A549 (cell line): ENCODE measurements around the gene FANCC. TPM values are rescaled to one million over a fixed set of nuclear protein-coding genes. Genes with fewer than 3 reads are reported as not detected.

ENCODE experiments used
- ATAC-seq, 2 experiments: fragments of 200-7000 bp in 1 of 2; fragments of >200 bp in 1 of 2; cut with Nextera tagmentation in 1 of 2; cut with Tn5 transposase in 1 of 2; 3 replicates each; pipeline versions ENCODE4 v1.8.0 to v1.9.1; 2018 to 2020; ENCODE audit warnings: mild to moderate bottlenecking in 1 of 2, moderate library complexity in 1 of 2
- CTCF ChIA-PET: fragments of 300-600 bp; sonication (Branson Sonifier 250); formaldehyde crosslinking; extraction: SDS; loops from one replicate; lab custom pipeline; 2021; ENCODE audit warnings: antibody characterized with exemption, inconsistent platforms; lab: Yijun Ruan, JAX
- POLR2A ChIA-PET: fragments of 350-600 bp; formaldehyde crosslinking; extraction: SDS; loops from one replicate; lab custom pipeline; 2021; ENCODE audit warnings: antibody characterized with exemption, inconsistent platforms; lab: Yijun Ruan, JAX
- DNase-seq, 2 experiments: peaks; one replicate each; pipeline versions ENCODE4 v3.0.0 to v3.0.0-alpha.2; 2011 to 2016; ENCODE audit warnings: low read depth in 1 of 2, low spot score in 1 of 2
- FAIRE-seq: peaks from 2 replicates; lab custom pipeline; 2011; peaks lifted over from hg19 to GRCh38; lab: Jason Lieb, UNC
- H3K27ac ChIP-seq, 2 experiments: fragments of >200 bp; sonication (Bioruptor Twin); formaldehyde crosslinking; 3 replicates each; pipeline ENCODE4 v1.5.1; 2016 to 2017
- H3K4me1 ChIP-seq: fragments of >200 bp; sonication (Bioruptor Twin); formaldehyde crosslinking; 3 replicates; pipeline ENCODE4 v1.6.1; 2016
- H3K4me2 ChIP-seq: fragments of >200 bp; sonication (Bioruptor Twin); formaldehyde crosslinking; 3 replicates; pipeline ENCODE4 v1.6.1; 2016
- H3K4me3 ChIP-seq: fragments of >200 bp; sonication (Bioruptor Twin); formaldehyde crosslinking; 3 replicates; pipeline ENCODE4 v1.5.1; 2016
- H3K9me3 ChIP-seq: fragments of >200 bp; sonication (Bioruptor Twin); formaldehyde crosslinking; 3 replicates; pipeline ENCODE4 v1.6.1; 2016
- ATOH8 ChIP-seq: fragments of 250-450 bp; sonication (Bioruptor Pico); IDR thresholded peaks from 2 replicates; pipeline ENCODE4 v1.5.0; 2020; ENCODE audit warnings: low read depth, mild to moderate bottlenecking, moderate library complexity
- BHLHE40 ChIP-seq: IDR thresholded peaks from 2 replicates; pipeline ENCODE4 v1.6.1; 2012; ENCODE audit warnings: low read depth, low read length, inconsistent platforms
- FOSB ChIP-seq: fragments of 250-450 bp; sonication (Bioruptor Pico); IDR thresholded peaks from 2 replicates; pipeline ENCODE4 v1.5.0; 2020; ENCODE audit warnings: mild to moderate bottlenecking, moderate library complexity
- FOSL2 ChIP-seq, 2 experiments: fragments of 450-650 bp in 1 of 2; fragments of >200 bp in 1 of 2; sonication (Bioruptor Twin) in 1 of 2; formaldehyde crosslinking; IDR thresholded peaks; 2 replicates each; pipeline versions ENCODE4 v1.5.0 to v1.6.1; 2016 to 2020; ENCODE audit warnings: mild to moderate bottlenecking in 1 of 2, moderate library complexity in 1 of 2
- FOXS1 ChIP-seq: fragments of 250-450 bp; sonication (Bioruptor Pico); IDR thresholded peaks from 2 replicates; pipeline ENCODE4 v1.5.0; 2020; ENCODE audit warnings: mild to moderate bottlenecking, moderate library complexity
- GATA3 ChIP-seq: IDR thresholded peaks from 2 replicates; pipeline ENCODE4 v1.6.1; 2012; ENCODE audit warnings: borderline replicate concordance
- HEYL ChIP-seq: fragments of 250-450 bp; sonication (Bioruptor Pico); IDR thresholded peaks from 2 replicates; pipeline ENCODE4 v1.8.0; 2021; ENCODE audit warnings: mild to moderate bottlenecking, moderate library complexity
- HOXA7 ChIP-seq: fragments of 250-450 bp; sonication (Bioruptor Pico); IDR thresholded peaks from 2 replicates; pipeline ENCODE4 v1.5.0; 2020; ENCODE audit warnings: mild to moderate bottlenecking, moderate library complexity
- HOXB13 ChIP-seq: fragments of 250-450 bp; sonication (Bioruptor Pico); IDR thresholded peaks from 2 replicates; pipeline ENCODE4 v1.5.0; 2020; ENCODE audit warnings: low read depth, mild to moderate bottlenecking, moderate library complexity
- JUNB ChIP-seq: fragments of >200 bp; sonication (Bioruptor Twin); formaldehyde crosslinking; IDR thresholded peaks from 2 replicates; pipeline ENCODE4 v1.6.1; 2016
- KDM5A ChIP-seq: fragments of 200-600 bp; sonication (generic); IDR thresholded peaks from 2 replicates; pipeline ENCODE4 v1.6.1; 2016; ENCODE audit warnings: antibody characterized with exemption, mild to moderate bottlenecking
- MAZ ChIP-seq: fragments of 150-350 bp; IDR thresholded peaks from 2 replicates; pipeline ENCODE4 v1.6.1; 2014; ENCODE audit warnings: antibody characterized with exemption, low read depth, low read length, borderline replicate concordance
- MYC ChIP-seq: IDR thresholded peaks from 2 replicates; pipeline ENCODE4 v1.6.1; 2012; ENCODE audit warnings: mild to moderate bottlenecking, inconsistent platforms, low read length, improper control_type of control experiment, borderline replicate concordance
- PHF8 ChIP-seq: fragments of 200-600 bp; sonication (generic); IDR thresholded peaks from 2 replicates; pipeline ENCODE4 v1.6.1; 2016; ENCODE audit warnings: low read depth, mild to moderate bottlenecking, antibody characterized with exemption, moderate library complexity, borderline replicate concordance
- POLR2A ChIP-seq: IDR thresholded peaks from 2 replicates; pipeline ENCODE4 v1.6.1; 2012; ENCODE audit warnings: mild to moderate bottlenecking, low read length
- RAD21 ChIP-seq, 2 experiments: fragments of >200 bp in 1 of 2; sonication (Bioruptor Twin) in 1 of 2; formaldehyde crosslinking in 1 of 2; IDR thresholded peaks in 1 of 2; conservative IDR thresholded peaks in 1 of 2; 2 replicates in 1 of 2; 3 replicates in 1 of 2; pipeline ENCODE4 v1.6.1; 2012 to 2018; ENCODE audit warnings: inconsistent platforms in 1 of 2
- RARB ChIP-seq: fragments of 250-450 bp; sonication (Bioruptor Pico); IDR thresholded peaks from 2 replicates; pipeline ENCODE4 v1.8.0; 2021; ENCODE audit warnings: mild to moderate bottlenecking, moderate library complexity
- RCOR1 ChIP-seq: fragments of 150-350 bp; IDR thresholded peaks from 2 replicates; pipeline ENCODE4 v1.6.1; 2014; ENCODE audit warnings: antibody characterized with exemption, low read length, low read depth
- RFX5 ChIP-seq: fragments of 450-650 bp; IDR thresholded peaks from 2 replicates; pipeline ENCODE4 v1.7.1; 2014; ENCODE audit warnings: antibody characterized with exemption, mild to moderate bottlenecking, moderate library complexity
- SMC3 ChIP-seq: fragments of >200 bp; sonication (Bioruptor Twin); formaldehyde crosslinking; IDR thresholded peaks from 3 replicates; pipeline ENCODE4 v1.6.1; 2018; ENCODE audit warnings: inconsistent platforms
- ZC3H11A ChIP-seq: fragments of 450-650 bp; IDR thresholded peaks from 2 replicates; pipeline ENCODE4 v1.6.1; 2014; ENCODE audit warnings: antibody characterized with exemption, mild to moderate bottlenecking
- ZFP36 ChIP-seq: fragments of 450-650 bp; IDR thresholded peaks from 2 replicates; pipeline ENCODE4 v1.6.1; 2014; ENCODE audit warnings: borderline replicate concordance; ENCODE audit not compliant: partially characterized antibody
- ZNF302 ChIP-seq: fragments of 250-450 bp; sonication (Bioruptor Pico); IDR thresholded peaks from 2 replicates; pipeline ENCODE4 v1.9.0; 2021; ENCODE audit warnings: inconsistent platforms, mild to moderate bottlenecking, moderate library complexity
- WGBS: methylation state at CpG from one replicate; pipeline ENCODE4 v1.1.6; 2017; ENCODE audit errors: missing lambda C conversion rate; 5-methylcytosine and 5-hydroxymethylcytosine counted together
- polyA plus RNA-seq, 4 experiments: library from polyadenylated mRNA; depleted of rRNA in 3 of 4; stranded (reverse); fragments of >200 nt; fragmentation: RNase III in 1 of 4; extraction: RNeasy Plus Mini Kit Qiagen cat#74134 plus additional on column Dnase treatment in 1 of 4; gene quantifications; 2 replicates in 3 of 4; 3 replicates in 1 of 4; pipeline ENCODE4 v1.2.3, GENCODE V29; 2011 to 2017
- TF ChIP-seq, protein P1 (sequence below): fragments of >200 bp; sonication (Bioruptor Twin); formaldehyde crosslinking; IDR thresholded peaks from 3 replicates; pipeline ENCODE4 v1.5.1; 2016
- TF ChIP-seq, protein P2 (sequence below): fragments of >200 bp; sonication (Bioruptor Twin); formaldehyde crosslinking; IDR thresholded peaks from 2 replicates; pipeline ENCODE4 v1.6.1; 2016
- TF ChIP-seq, protein P3 (sequence below): fragments of 450-650 bp; IDR thresholded peaks from 2 replicates; pipeline ENCODE4 v1.6.1; 2014; ENCODE audit warnings: antibody characterized with exemption

FANCC gene
- polyA plus RNA-seq, 2 of the 4 experiments (the other 2 are of a cell fraction): 13.5 to 24.9 TPM

DNA sequence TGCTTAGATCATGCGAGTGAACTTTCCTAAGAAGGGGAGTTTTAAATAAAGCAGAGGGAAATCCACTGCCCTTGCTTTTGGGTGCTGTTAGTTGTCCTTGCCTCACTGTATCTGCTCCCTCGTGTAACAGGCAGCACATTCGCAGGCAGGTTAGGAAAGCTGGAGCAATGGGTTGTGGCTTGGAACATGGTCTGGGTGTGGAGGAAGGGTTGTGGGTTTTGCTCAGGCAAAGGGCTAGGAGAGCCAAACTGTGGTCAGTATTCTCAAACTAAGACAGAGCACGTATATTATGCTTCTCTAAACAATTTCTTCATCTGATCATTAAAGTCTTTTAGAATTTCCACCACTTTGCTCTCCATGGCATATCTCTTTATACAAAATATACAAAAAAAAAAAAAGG lies 135.7 kb downstream of the FANCC start (continued):
- TF ChIP-seq ZNF302 (CRISPR knock-in tag): no peak
- TF ChIP-seq FOXS1 (CRISPR knock-in tag): no peak
- TF ChIP-seq SMC3: no peak
- no peak for TF ChIP-seq FOSB
- TF ChIP-seq MAZ: no peak
- no peak for TF ChIP-seq KDM5A
- TF ChIP-seq RCOR1: no peak
- no peak for TF ChIP-seq MYC
- TF ChIP-seq PHF8: no peak

DNA sequence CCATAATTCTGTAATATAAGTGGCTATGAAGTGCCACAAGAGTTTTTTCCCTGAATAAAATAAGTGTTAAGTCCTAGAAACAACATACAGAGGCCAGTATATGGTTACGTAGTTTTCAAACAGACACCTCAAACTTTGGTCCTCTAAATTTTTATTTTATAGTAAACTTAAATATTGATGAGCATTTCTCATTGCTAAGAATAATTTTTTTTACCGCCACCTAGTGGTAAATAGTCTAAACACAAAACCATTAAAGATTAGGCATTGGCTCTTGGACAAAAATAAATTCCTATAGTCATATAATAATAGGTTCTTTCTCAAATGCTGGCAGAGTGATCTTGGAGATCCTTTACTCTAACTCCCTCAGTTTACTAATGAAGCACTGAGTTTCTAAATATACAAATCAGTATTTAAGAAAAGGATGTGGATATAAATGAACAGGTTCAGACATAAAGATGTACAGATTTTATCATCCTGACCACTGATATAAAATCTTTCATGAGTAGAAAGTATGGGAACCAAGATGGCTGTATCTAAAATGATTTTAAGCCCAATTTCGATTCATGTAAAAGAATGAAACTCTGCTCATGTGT lies 136.2 kb downstream of the FANCC start:
- TF ChIP-seq, protein P1, sequence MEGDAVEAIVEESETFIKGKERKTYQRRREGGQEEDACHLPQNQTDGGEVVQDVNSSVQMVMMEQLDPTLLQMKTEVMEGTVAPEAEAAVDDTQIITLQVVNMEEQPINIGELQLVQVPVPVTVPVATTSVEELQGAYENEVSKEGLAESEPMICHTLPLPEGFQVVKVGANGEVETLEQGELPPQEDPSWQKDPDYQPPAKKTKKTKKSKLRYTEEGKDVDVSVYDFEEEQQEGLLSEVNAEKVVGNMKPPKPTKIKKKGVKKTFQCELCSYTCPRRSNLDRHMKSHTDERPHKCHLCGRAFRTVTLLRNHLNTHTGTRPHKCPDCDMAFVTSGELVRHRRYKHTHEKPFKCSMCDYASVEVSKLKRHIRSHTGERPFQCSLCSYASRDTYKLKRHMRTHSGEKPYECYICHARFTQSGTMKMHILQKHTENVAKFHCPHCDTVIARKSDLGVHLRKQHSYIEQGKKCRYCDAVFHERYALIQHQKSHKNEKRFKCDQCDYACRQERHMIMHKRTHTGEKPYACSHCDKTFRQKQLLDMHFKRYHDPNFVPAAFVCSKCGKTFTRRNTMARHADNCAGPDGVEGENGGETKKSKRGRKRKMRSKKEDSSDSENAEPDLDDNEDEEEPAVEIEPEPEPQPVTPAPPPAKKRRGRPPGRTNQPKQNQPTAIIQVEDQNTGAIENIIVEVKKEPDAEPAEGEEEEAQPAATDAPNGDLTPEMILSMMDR: peak; percentile 57
- TF ChIP-seq RAD21 (conservative IDR thresholded peaks at IDR 0.05 in 1 of 2, IDR thresholded peaks at IDR 0.05 in 1 of 2) (no peak; a peak in 1 of 5 replicates), HOXA7 (no peak)
- ChIA-PET CTCF (interaction anchor here (0.9 to 2.9 kb wide), 5 partner anchors 12 to 627 kb away, joined by 4 to 16 read pairs (median 12); partner anchors contain the start of gene PCAT7), POLR2A (no interaction called here)
- no peak overlapping the region for H3K4me2 ChIP-seq
- ATAC-seq (no peak), FAIRE-seq (no peak), DNase-seq (peak in 1 of 2 experiments; percentile 34)
- H3K4me3 ChIP-seq: no peak overlapping the region
- H3K9me3 ChIP-seq: no peaks in the 10 kb centered on the region
- H3K4me1 ChIP-seq: no peaks in the 10 kb centered on the region
- H3K27ac ChIP-seq: no peak overlapping the region
- whole genome bisulfite sequencing: 25% methylated on average over 3 of the region's 3 CpGs

GRCh38 chr9:95177617-95178016 lies 139.9 kb downstream of the FANCC start:
- CTCF ChIA-PET: interaction anchor here (0.7 to 2.3 kb wide), 3 partner anchors 10 to 47 kb away, joined by 3 to 14 read pairs (median 4); no protein-coding TSS in a partner anchor
- H3K27ac ChIP-seq: no peak overlapping the region
- POLR2A ChIA-PET: no interaction called here
- no peak overlapping the region for H3K4me2 ChIP-seq
- no peaks in the 10 kb centered on the region for H3K9me3 ChIP-seq
- FAIRE-seq (no peak), DNase-seq (no peak), ATAC-seq (no peak)
- no peak overlapping the region for H3K4me3 ChIP-seq
- H3K4me1 ChIP-seq: no peaks in the 10 kb centered on the region
- WGBS: 96% methylated on average over 3 of the region's 3 CpGs
- no peak for TF ChIP-seq HOXB13 (CRISPR knock-in tag)
- TF ChIP-seq RARB (CRISPR knock-in tag): no peak
- TF ChIP-seq ZFP36: no peak
- TF ChIP-seq, protein P1: no peak
- TF ChIP-seq FOXS1 (CRISPR knock-in tag): no peak
- TF ChIP-seq ZC3H11A: no peak
- no peak for TF ChIP-seq RCOR1
- TF ChIP-seq POLR2A: no peak
- TF ChIP-seq, protein P2, sequence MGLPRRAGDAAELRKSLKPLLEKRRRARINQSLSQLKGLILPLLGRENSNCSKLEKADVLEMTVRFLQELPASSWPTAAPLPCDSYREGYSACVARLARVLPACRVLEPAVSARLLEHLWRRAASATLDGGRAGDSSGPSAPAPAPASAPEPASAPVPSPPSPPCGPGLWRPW: no peak
- TF ChIP-seq JUNB: no peak
- no peak for TF ChIP-seq SMC3
- TF ChIP-seq HEYL (CRISPR knock-in tag): no peak
- TF ChIP-seq, protein P3, sequence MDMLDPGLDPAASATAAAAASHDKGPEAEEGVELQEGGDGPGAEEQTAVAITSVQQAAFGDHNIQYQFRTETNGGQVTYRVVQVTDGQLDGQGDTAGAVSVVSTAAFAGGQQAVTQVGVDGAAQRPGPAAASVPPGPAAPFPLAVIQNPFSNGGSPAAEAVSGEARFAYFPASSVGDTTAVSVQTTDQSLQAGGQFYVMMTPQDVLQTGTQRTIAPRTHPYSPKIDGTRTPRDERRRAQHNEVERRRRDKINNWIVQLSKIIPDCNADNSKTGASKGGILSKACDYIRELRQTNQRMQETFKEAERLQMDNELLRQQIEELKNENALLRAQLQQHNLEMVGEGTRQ: no peak
- no peak for TF ChIP-seq ATOH8 (CRISPR knock-in tag)
- TF ChIP-seq BHLHE40: no peak
- no peak for TF ChIP-seq FOSL2 (IDR thresholded peaks at IDR 0.05)
- no peak for TF ChIP-seq FOSL2 (CRISPR knock-in tag; IDR thresholded peaks at IDR 0.05)
- TF ChIP-seq GATA3: no peak
- no peak for TF ChIP-seq RFX5
